Measurements from ENCODE around the gene HSD11B1. TPM values are rescaled to one million over a fixed set of nuclear protein-coding genes. Genes with fewer than 3 reads are reported as not detected.

Gene HSD11B1
- total RNA-seq, 1 experiment from 2014 or later = 0.21 TPM

DNA sequence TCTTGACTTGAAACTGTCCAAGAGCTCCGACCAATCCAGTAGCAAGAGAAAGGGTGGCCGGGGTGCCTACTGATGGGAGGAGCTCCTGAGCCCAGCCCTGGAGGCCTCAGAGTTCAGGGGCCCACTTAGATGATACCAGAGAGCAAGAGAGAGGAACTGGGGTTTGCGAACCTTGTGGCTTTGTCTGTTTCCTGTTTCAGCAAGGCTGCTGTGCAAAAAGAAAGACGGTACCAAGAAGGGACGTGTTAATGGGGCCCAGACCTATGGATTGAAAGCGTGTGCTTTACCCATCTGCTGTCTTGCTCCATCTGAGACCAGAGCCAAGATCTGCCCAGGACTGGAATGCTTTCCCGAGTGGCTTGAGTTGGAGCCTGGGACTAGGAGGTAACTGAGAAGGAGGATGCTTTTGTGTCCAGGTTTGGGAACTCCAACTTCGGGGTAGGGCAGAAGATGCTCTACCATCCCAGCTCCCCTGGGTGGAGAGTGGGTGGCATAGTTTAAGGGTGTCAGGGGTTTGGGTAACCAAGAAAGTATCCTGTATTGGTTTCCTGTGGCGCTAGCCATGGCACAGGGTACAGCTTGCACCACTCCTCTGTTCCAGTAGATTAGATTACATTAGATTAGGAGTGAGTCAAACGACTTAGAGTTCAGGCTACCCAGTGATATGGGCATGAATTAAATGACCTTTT lies 51.4 kb downstream of the HSD11B1 start, which contains the start of gene TRAF3IP3:
Gene TRAF3IP3, plus strand, starts transcription at position 128 of the 689 bp plus-strand sequence. CDS start 3,987 bp downstream, outside the sequence.
- DNase-seq (ENCODE audit: unreplicated experiment) = no peak
- no peaks in the 10 kb centered on the region for H3K9me3 Mint-ChIP-seq (ENCODE audit: unreplicated experiment)
- peaks cover 5% of the 10 kb centered on the region for H3K36me3 Mint-ChIP-seq (ENCODE audit: insufficient read depth, unreplicated experiment)
- ChIA-PET POLR2A (interaction anchor here (0.5 kb wide), 1 partner anchor 154 kb away, joined by 3 read pairs; no protein-coding TSS in a partner anchor), CTCF (interaction anchor here (0.6 to 14.7 kb wide), 8 partner anchors 6 to 576 kb away, joined by 3 to 207 read pairs (median 4); no protein-coding TSS in a partner anchor)
- no peak within 1 kb of the TSS for H3K27ac Mint-ChIP-seq (ENCODE audit: low read depth, unreplicated experiment)
- BruUV-seq (replicated peaks) = no TSS peak
- H3K27me3 Mint-ChIP-seq (ENCODE audit: insufficient read depth, unreplicated experiment) = no peaks in the 10 kb centered on the region
- peaks cover 3% of the 10 kb centered on the region for H3K4me1 Mint-ChIP-seq (ENCODE audit: insufficient read depth, unreplicated experiment)
- TF ChIP-seq, protein P1, sequence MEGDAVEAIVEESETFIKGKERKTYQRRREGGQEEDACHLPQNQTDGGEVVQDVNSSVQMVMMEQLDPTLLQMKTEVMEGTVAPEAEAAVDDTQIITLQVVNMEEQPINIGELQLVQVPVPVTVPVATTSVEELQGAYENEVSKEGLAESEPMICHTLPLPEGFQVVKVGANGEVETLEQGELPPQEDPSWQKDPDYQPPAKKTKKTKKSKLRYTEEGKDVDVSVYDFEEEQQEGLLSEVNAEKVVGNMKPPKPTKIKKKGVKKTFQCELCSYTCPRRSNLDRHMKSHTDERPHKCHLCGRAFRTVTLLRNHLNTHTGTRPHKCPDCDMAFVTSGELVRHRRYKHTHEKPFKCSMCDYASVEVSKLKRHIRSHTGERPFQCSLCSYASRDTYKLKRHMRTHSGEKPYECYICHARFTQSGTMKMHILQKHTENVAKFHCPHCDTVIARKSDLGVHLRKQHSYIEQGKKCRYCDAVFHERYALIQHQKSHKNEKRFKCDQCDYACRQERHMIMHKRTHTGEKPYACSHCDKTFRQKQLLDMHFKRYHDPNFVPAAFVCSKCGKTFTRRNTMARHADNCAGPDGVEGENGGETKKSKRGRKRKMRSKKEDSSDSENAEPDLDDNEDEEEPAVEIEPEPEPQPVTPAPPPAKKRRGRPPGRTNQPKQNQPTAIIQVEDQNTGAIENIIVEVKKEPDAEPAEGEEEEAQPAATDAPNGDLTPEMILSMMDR (IDR thresholded peaks at IDR 0.05; ENCODE audit: unreplicated experiment) = no peak
- intact Hi-C loops (cut with micrococcal nuclease) = no loop called here
- no peak within 1 kb of the TSS for H3K4me3 Mint-ChIP-seq (ENCODE audit: unreplicated experiment)

DNA sequence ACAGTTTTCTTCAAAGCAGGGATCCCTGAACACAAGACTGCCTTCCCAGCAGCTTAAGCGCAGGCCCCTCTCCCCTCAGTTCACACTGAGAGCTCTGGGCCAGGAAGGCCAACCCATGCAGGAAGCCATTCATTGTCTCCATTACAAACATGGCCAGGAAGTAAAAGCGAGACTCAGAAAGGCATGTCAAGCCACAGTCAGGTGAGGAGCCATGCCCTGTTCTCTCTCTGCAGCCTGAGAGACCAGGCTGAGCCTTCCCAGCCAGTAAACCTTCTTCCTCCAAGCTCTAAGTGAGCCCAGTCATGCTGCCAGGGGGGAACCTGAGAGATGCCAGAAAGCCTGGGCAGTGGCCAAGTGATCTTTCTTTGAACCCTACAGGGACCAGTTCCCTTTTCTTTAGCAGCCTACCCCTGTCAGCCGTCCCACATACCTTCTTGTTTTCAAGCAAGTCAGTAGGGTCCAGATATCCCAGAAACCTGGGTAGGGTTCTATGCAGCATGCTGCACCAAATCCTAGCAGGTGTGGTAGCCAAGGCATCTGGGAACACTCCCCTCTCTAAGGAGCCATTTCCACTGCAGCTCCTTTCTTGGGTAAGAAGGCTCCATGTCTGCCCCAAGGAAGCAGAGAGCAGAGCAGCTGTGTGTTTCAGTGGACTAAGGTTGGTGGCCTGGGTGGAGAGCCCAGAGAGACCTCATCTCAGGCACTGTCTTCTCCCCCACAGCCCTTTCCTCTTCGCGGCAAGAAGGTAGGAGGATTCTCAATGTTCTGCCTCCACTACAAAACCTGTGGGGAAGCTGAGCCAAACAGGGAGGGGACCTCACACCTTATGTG lies 52.2 kb downstream of the HSD11B1 start:
- Mint-ChIP-seq H3K27me3 (ENCODE audit: insufficient read depth, unreplicated experiment) (no peaks in the 10 kb centered on the region), H3K36me3 (ENCODE audit: insufficient read depth, unreplicated experiment) (peaks cover 5% of the 10 kb centered on the region), H3K4me1 (ENCODE audit: insufficient read depth, unreplicated experiment) (peaks cover 5% of the 10 kb centered on the region), H3K9me3 (ENCODE audit: unreplicated experiment) (no peaks in the 10 kb centered on the region), H3K27ac (ENCODE audit: low read depth, unreplicated experiment) (no peak overlapping the region), H3K4me3 (ENCODE audit: unreplicated experiment) (no peak overlapping the region)
- POLR2A ChIA-PET = no interaction called here
- no TSS peak for BruUV-seq (replicated peaks)
- TF ChIP-seq, protein P1 (IDR thresholded peaks at IDR 0.05; ENCODE audit: unreplicated experiment) = no peak
- DNase-seq (ENCODE audit: unreplicated experiment) = no peak
- CTCF ChIA-PET = interaction anchor here (0.6 to 14.7 kb wide), 6 partner anchors 7 to 576 kb away, joined by 3 to 207 read pairs (median 6); no protein-coding TSS in a partner anchor
- intact Hi-C loops (cut with micrococcal nuclease) = no loop called here

DNA sequence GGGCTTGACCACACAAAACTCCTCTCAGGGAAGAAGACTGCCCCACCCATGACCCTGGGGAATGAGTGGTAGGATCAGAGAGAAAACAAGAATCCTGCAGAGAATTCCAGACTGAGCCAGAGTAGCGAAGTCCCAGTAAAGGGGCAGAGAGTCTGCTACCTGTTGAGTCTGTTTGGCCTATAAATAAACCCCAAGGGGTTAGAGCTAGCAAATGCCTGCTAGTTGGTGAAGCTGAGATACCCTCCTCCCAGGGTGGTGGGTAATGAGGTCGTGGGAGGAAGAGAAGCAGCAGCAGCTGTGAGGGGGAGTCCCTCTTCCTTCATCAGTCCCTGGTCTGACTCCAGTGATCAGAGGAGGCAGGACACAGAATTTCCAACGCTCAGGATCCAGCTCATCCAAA lies 53.8 kb downstream of the HSD11B1 start:
- H3K4me3 Mint-ChIP-seq (ENCODE audit: unreplicated experiment) = no peak overlapping the region
- peaks cover 5% of the 10 kb centered on the region for H3K36me3 Mint-ChIP-seq (ENCODE audit: insufficient read depth, unreplicated experiment)
- TF ChIP-seq, protein P1 (IDR thresholded peaks at IDR 0.05; ENCODE audit: unreplicated experiment) = no peak
- DNase-seq (ENCODE audit: unreplicated experiment) = no peak
- H3K27me3 Mint-ChIP-seq (ENCODE audit: insufficient read depth, unreplicated experiment) = no peaks in the 10 kb centered on the region
- intact Hi-C loops (cut with micrococcal nuclease) = no loop called here
- H3K4me1 Mint-ChIP-seq (ENCODE audit: insufficient read depth, unreplicated experiment) = peaks cover 5% of the 10 kb centered on the region
- H3K27ac Mint-ChIP-seq (ENCODE audit: low read depth, unreplicated experiment) = no peak overlapping the region
- CTCF ChIA-PET = interaction anchor here (0.7 to 9.7 kb wide), 4 partner anchors 8 to 28 kb away, joined by 3 to 99 read pairs (median 6); no protein-coding TSS in a partner anchor
- no peaks in the 10 kb centered on the region for H3K9me3 Mint-ChIP-seq (ENCODE audit: unreplicated experiment)
- BruUV-seq (replicated peaks) = no TSS peak
- POLR2A ChIA-PET = interaction anchor here (1.3 kb wide), 1 partner anchor 9 kb away, joined by 7 read pairs; no protein-coding TSS in a partner anchor
